Gastroesophageal sphincter (tissue), 4 donors: ENCODE measurements around the gene PRKAR2B. TPM values are rescaled to one million over a fixed set of nuclear protein-coding genes. Genes with fewer than 3 reads are reported as not detected.

Experiments used
- ATAC-seq: fragments of 150-250 bp; one replicate; pipeline ENCODE4 v1.9.1; 2016; ENCODE audit warnings: mild to moderate bottlenecking, moderate library complexity
- H3K27ac ChIP-seq, 4 donors: fragments of 200-600 bp; sonication (generic) in 3 of 4; 1 replicate in 3 of 4; 2 replicates in 1 of 4; pipeline ENCODE4 v1.5.1; 2016 to 2019
- H3K27me3 ChIP-seq: fragments of 200-600 bp; sonication (generic); one replicate; pipeline ENCODE4 v1.5.1; 2019
- H3K36me3 ChIP-seq, 2 donors: fragments of 200-600 bp; sonication (generic); one replicate each; pipeline ENCODE4 v1.5.1; 2019; ENCODE audit warnings: control low read depth in 1 of 2
- H3K4me1 ChIP-seq, 3 donors: fragments of 200-600 bp; sonication (generic); 1 replicate in 2 of 3; 2 replicates in 1 of 3; pipeline ENCODE4 v1.5.1; 2016 to 2019; ENCODE audit warnings: control low read depth in 2 of 3
- H3K4me3 ChIP-seq, 2 donors: fragments of 200-600 bp; sonication (generic); one replicate each; pipeline ENCODE4 v1.5.1; 2019; ENCODE audit warnings: mild to moderate bottlenecking in 1 of 2, moderate library complexity in 1 of 2
- H3K9me3 ChIP-seq, 3 donors: fragments of 200-600 bp; sonication (generic); one replicate each; pipeline ENCODE4 v1.5.1; 2017 to 2019; ENCODE audit warnings: control low read depth in 2 of 3
- EP300 ChIP-seq: sonication (generic); formaldehyde crosslinking; IDR thresholded peaks from one replicate; pipeline ENCODE4 v1.6.1; 2017; ENCODE audit warnings: antibody characterized with exemption, mild to moderate bottlenecking
- POLR2A ChIP-seq, 2 donors: fragments of 450-650 bp; IDR thresholded peaks; one replicate each; pipeline ENCODE4 v1.6.1; 2017; ENCODE audit warnings: antibody characterized with exemption in 2 of 2, mild to moderate bottlenecking in 2 of 2, moderate library complexity in 1 of 2
- POLR2AphosphoS5 ChIP-seq: sonication (generic); formaldehyde crosslinking; IDR thresholded peaks from one replicate; pipeline ENCODE4 v1.6.1; 2017; ENCODE audit warnings: antibody characterized with exemption
- WGBS, 2 donors: methylation state at CpG; one replicate each; pipeline ENCODE4 v1.1.5; 2018; ENCODE audit warnings: low coverage in 1 of 2; 5-methylcytosine and 5-hydroxymethylcytosine counted together
- total RNA-seq, 4 donors: library from RNA; depleted of rRNA; stranded (reverse); fragments of >200 nt; gene quantifications; one replicate each; pipeline ENCODE4 v1.1.0, GENCODE V29; 2016
- TF ChIP-seq, protein P1 (sequence below), 4 experiments: fragments of 200-600 bp in 2 of 4; fragments of 450-650 bp in 2 of 4; sonication (generic) in 1 of 4; IDR thresholded peaks; one replicate each; pipeline ENCODE4 v1.5.1; 2017 to 2019; ENCODE audit warnings: antibody characterized with exemption in 4 of 4, mild to moderate bottlenecking in 2 of 4, moderate library complexity in 2 of 4

PRKAR2B gene
- total RNA-seq, 4 donors from 2014 or later: 83.5 to 160 (median 119) TPM

DNA sequence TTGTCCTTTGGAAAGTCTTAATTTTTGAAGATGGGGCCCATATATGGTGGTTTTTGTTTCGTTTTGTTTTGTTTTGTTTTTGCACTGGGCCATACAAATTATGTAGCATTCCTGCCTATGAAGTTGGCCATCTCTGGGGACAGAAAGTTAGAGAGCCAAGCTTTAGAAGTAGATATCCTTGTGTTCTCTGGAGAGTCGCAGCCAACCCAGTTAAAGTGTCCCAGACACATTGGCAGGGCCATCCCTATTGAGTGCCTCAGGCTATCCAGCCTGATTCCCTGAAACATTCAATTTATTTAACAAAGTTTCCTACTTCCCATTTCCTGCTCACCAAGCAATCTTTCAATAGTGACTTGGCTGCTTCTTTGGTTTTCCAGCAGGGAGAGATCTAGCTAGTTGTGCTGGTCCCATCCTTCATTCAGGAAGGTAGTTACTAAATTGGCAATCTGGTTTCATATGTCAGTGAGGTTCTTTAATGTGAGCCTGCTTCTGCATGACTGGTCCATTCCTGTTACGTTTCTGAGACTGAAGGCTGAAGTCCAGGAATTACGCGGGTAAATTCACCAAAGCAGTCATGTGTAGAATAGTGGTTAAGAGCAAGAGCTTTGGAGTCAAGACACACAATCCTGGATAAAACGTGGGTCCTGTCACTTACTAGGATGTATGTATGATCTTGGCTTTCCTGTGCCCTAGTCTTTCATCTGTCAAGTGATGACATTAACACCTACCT is 75.0 kb downstream of the PRKAR2B start:
- peaks cover 0 to 53% (median 3%) of the 10 kb centered on the region in 3 donors for H3K4me1 ChIP-seq
- WGBS, 2 donors: 86 to 100% methylated on average over 3 to 6 of the region's 6 CpGs
- no peaks in the 10 kb centered on the region for H3K36me3 ChIP-seq
- no peak overlapping the region for H3K4me3 ChIP-seq
- H3K9me3 ChIP-seq: no peaks in the 10 kb centered on the region
- no peak for TF ChIP-seq POLR2A (IDR thresholded peaks at IDR 0.05)
- TF ChIP-seq, protein P1, sequence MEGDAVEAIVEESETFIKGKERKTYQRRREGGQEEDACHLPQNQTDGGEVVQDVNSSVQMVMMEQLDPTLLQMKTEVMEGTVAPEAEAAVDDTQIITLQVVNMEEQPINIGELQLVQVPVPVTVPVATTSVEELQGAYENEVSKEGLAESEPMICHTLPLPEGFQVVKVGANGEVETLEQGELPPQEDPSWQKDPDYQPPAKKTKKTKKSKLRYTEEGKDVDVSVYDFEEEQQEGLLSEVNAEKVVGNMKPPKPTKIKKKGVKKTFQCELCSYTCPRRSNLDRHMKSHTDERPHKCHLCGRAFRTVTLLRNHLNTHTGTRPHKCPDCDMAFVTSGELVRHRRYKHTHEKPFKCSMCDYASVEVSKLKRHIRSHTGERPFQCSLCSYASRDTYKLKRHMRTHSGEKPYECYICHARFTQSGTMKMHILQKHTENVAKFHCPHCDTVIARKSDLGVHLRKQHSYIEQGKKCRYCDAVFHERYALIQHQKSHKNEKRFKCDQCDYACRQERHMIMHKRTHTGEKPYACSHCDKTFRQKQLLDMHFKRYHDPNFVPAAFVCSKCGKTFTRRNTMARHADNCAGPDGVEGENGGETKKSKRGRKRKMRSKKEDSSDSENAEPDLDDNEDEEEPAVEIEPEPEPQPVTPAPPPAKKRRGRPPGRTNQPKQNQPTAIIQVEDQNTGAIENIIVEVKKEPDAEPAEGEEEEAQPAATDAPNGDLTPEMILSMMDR (IDR thresholded peaks at IDR 0.05): no peak
- no peak for TF ChIP-seq POLR2AphosphoS5
- no peak for TF ChIP-seq EP300
- H3K27me3 ChIP-seq: no peaks in the 10 kb centered on the region
- H3K27ac ChIP-seq: no peak overlapping the region
- no peak for ATAC-seq

DNA sequence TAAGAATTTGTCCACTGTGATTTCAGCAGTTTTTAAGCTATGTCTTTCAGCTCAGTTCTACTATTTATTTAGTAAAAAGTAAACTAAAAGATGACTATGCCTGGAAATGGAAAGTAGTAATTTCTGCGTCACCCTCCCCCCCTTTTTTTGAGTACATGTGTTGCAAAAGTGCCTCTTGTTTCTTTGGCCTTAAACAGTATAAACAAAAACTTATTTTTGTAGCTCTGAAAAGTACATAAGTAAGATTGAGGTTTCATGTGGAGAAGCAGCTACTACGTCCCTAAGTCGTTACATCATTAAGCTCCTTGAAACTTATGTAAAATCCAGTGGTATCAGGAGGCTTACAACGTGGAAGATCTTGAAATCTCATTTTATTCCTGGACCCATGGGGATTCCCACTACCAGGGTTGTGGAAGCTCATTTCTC is 78.0 kb downstream of the PRKAR2B start:
- Histone ChIP-seq H3K4me1 (peaks cover 0 to 55% (median 3%) of the 10 kb centered on the region in 3 donors), H3K9me3 (no peaks in the 10 kb centered on the region), H3K27me3 (no peaks in the 10 kb centered on the region), H3K27ac (peak overlapping the region; percentile 15 to 69 (median 52)), H3K36me3 (no peaks in the 10 kb centered on the region), H3K4me3 (no peak overlapping the region)
- ATAC-seq: peak; percentile 43
- TF ChIP-seq, protein P1 (IDR thresholded peaks at IDR 0.05): no peak
- peak; percentile 52 for TF ChIP-seq POLR2AphosphoS5
- 8 to 24% methylated on average over 4 of the region's 4 CpGs for whole genome bisulfite sequencing, 2 donors

DNA sequence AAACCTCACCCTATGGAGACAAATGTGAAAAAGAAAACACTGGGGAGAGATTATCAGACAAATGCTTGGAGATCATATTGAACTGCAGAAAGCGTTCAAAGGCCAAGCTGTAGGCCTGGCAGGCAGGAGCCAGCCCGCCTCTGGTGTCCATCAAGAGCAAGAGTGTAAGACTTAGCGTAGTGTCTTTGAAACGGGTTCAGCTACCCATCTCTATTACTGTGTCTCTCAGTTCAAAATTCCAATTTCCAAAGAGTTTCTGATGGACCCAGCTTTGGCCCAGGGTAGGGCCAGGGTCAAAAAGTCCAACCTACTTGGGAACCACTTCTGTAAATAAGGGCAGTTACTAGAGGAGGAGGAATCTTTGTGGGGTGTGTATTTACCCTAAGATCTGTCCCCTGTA is 78.9 kb downstream of the PRKAR2B start:
- Histone ChIP-seq H3K4me1 (peaks cover 0 to 46% (median 2%) of the 10 kb centered on the region in 3 donors), H3K36me3 (no peaks in the 10 kb centered on the region), H3K27me3 (no peaks in the 10 kb centered on the region), H3K27ac (peak overlapping the region in 1 of 4 donors; percentile 69), H3K9me3 (no peaks in the 10 kb centered on the region), H3K4me3 (no peak overlapping the region)
- no peak for ATAC-seq
- WGBS, 2 donors: 94% methylated on average over 4 of the region's 4 CpGs; no CpG with 5 or more reads in 1 of the 2 donors
- no peak for TF ChIP-seq POLR2A (IDR thresholded peaks at IDR 0.05)
- TF ChIP-seq POLR2AphosphoS5: no peak

DNA sequence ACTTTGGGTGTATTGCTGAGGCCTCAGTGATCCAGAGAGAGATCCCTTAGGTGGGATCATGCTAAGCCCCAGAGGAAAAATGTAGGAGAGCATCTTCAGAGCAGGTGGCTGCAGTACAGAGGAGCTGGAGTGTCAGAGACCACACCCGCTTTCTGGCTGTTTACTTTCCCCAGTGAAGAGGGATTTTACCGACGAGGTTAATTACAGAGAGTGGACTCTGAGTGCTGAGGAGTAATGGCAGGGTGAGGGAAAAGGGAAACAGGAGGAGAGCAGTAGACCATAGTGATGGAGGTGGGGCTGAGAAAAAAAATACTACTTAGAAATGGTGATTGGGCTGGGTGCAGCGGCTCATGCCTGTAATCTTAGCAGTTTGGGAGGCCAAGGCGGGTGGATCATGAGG is 81.0 kb downstream of the PRKAR2B start:
- TF ChIP-seq EP300 (no peak), POLR2A (IDR thresholded peaks at IDR 0.05) (no peak)
- H3K36me3 ChIP-seq: peaks cover 0 to 3% of the 10 kb centered on the region in 2 donors
- H3K27ac ChIP-seq: no peak overlapping the region
- 75 to 78% methylated on average over 2 to 5 of the region's 5 CpGs for WGBS, 2 donors
- no peaks in the 10 kb centered on the region for H3K9me3 ChIP-seq
- no peak overlapping the region for H3K4me3 ChIP-seq
- H3K27me3 ChIP-seq: no peaks in the 10 kb centered on the region
- no peak for ATAC-seq
- peaks cover 0 to 31% (median 0%) of the 10 kb centered on the region in 3 donors for H3K4me1 ChIP-seq

DNA sequence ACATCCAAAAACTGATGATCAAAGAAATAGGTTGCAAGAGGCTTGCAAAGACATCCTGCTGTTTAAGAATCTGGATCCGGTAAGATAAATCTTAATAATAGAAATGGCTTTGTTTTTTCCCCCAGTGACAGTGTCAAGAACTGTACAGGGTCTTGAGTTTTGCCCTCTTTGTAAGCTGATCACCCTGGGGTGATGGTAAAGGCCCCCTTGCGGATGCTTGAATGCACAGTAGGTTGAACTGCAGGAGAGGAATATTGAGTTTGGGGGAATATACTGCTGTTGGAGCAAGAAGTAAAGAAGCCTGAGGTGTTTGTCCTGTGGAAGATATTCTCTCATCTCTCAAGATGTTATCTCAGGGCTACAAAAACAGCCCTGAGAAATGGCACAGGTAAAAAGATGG is 83.7 kb downstream of the PRKAR2B start:
- Histone ChIP-seq H3K4me3 (no peak overlapping the region), H3K4me1 (peaks cover 0 to 8% (median 0%) of the 10 kb centered on the region in 3 donors), H3K36me3 (peaks cover 0 to 3% of the 10 kb centered on the region in 2 donors), H3K9me3 (no peaks in the 10 kb centered on the region), H3K27ac (no peak overlapping the region), H3K27me3 (no peaks in the 10 kb centered on the region)
- ATAC-seq: no peak
- 91 to 93% methylated on average over 2 of the region's 2 CpGs for WGBS, 2 donors
- TF ChIP-seq POLR2AphosphoS5: no peak
- TF ChIP-seq POLR2A (IDR thresholded peaks at IDR 0.05): no peak
- no peak for TF ChIP-seq EP300
- TF ChIP-seq, protein P1 (IDR thresholded peaks at IDR 0.05): no peak

DNA sequence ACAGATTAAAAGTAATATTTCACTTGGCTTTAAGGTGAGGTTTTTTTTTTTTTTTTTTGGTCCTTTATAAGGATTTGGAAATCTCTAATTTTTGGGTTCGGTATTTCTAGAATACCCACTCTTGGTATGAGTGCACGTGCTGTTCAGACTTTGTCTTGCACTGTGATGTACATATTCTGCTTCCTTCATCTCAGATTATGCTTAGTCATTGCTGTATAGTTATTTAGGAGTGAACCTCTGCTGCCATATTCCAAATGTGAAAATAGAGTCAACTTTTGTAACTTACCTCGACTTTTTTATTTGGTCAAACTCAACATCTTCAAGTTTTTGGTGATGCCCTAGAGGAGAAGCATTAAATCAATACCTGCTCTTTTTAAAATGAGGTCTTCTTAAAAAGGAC is 84.2 kb downstream of the PRKAR2B start:
- no peak for ATAC-seq
- H3K9me3 ChIP-seq: no peaks in the 10 kb centered on the region
- 90 to 97% methylated on average over 1 to 3 of the region's 3 CpGs for WGBS, 2 donors
- TF ChIP-seq, protein P1 (IDR thresholded peaks at IDR 0.05): no peak
- TF ChIP-seq POLR2AphosphoS5 (no peak), EP300 (no peak), POLR2A (IDR thresholded peaks at IDR 0.05) (no peak)
- H3K36me3 ChIP-seq: peaks cover 0 to 3% of the 10 kb centered on the region in 2 donors
- H3K4me3 ChIP-seq: no peak overlapping the region
- no peaks in the 10 kb centered on the region for H3K27me3 ChIP-seq
- H3K4me1 ChIP-seq: peaks cover 0 to 7% (median 0%) of the 10 kb centered on the region in 3 donors
- no peak overlapping the region for H3K27ac ChIP-seq
